Measurements from ENCODE around the gene MAPK1IP1L. TPM values are rescaled to one million over a fixed set of nuclear protein-coding genes. Genes with fewer than 3 reads are reported as not detected.

Gene MAPK1IP1L
- total and polyA plus RNA-seq, 2 experiments from 2014 or later: 72.4 to 162 TPM

GRCh38 chr14:55103971-55104954, 52.8 kb downstream of the MAPK1IP1L start (continued):
- no peak for TF ChIP-seq CTCF (conservative IDR thresholded peaks at IDR 0.05; ENCODE audit: low read depth in 2 of 2)
- no peak for TF ChIP-seq EZH2phosphoT487 (IDR thresholded peaks at IDR 0.05; ENCODE audit: unreplicated experiment)
- no peak for TF ChIP-seq REST (IDR thresholded peaks at IDR 0.05; ENCODE audit: unreplicated experiment)

GRCh38 chr14:55105991-55106390, 54.5 kb downstream of the MAPK1IP1L start:
- Histone ChIP-seq H2AFZ (0 out of 2 replicates have a peak overlapping the region, but pooled peaks have one; percentile 29), H4K20me1 (replicated peaks; ENCODE audit: insufficient read depth) (no peaks in the 10 kb centered on the region), H3K9me2 (ENCODE audit: insufficient read depth) (no peaks in the 10 kb centered on the region), H3K27ac (ENCODE audit: low read depth) (no peak overlapping the region), H3K36me3 (ENCODE audit: insufficient read depth) (no peaks in the 10 kb centered on the region), H3F3A (replicated peaks; ENCODE audit: low read depth) (no peaks in the 10 kb centered on the region), H3K79me2 (replicated peaks; ENCODE audit: insufficient read depth) (no peaks in the 10 kb centered on the region), H3K4me3 (no peak overlapping the region), H3K4me1 (ENCODE audit: insufficient read depth) (peaks cover 22% of the 10 kb centered on the region), H3K4me2 (no peak overlapping the region), H3K27me3 (ENCODE audit: insufficient read depth) (no peaks in the 10 kb centered on the region)
- ATAC-seq (no peak), DNase-seq (ENCODE audit: low spot score) (no peak)
- H3K27ac Mint-ChIP-seq: no peak overlapping the region
- H3K27me3 Mint-ChIP-seq (ENCODE audit: insufficient read depth, low read depth, poor library complexity): peaks cover 6% of the 10 kb centered on the region
- H3K9me3 Mint-ChIP-seq: peaks cover 3% of the 10 kb centered on the region; the same call in 1 of the 3 replicates
- 0 out of 3 replicates have a peak, but pooled peaks cover 3% of the 10 kb centered on the region for H3K36me3 Mint-ChIP-seq (ENCODE audit: low read depth)
- no peak overlapping the region for H3K4me3 Mint-ChIP-seq
- H3K4me1 Mint-ChIP-seq: peaks cover 32% of the 10 kb centered on the region
- TF ChIP-seq NANOG (IDR thresholded peaks at IDR 0.05; ENCODE audit: borderline replicate concordance): no peak
- TF ChIP-seq ETS1 (IDR thresholded peaks at IDR 0.05): no peak
- no peak for TF ChIP-seq CREB1 (CRISPR knock-in tag; IDR thresholded peaks at IDR 0.05; ENCODE audit: low read depth)
- no peak for TF ChIP-seq POLR2AphosphoS5 (IDR thresholded peaks at IDR 0.05; ENCODE audit: low read depth)
- TF ChIP-seq ZNF331 (CRISPR knock-in tag; IDR thresholded peaks at IDR 0.05; ENCODE audit: low read depth): no peak
- no peak for TF ChIP-seq JUNB (IDR thresholded peaks at IDR 0.05; ENCODE audit: unreplicated experiment)
- no peak for TF ChIP-seq EZH2phosphoT487 (IDR thresholded peaks at IDR 0.05; ENCODE audit: unreplicated experiment)
- no peak for TF ChIP-seq STAT1 (IDR thresholded peaks at IDR 0.05; ENCODE audit: unreplicated experiment)
- no peak for TF ChIP-seq REST (IDR thresholded peaks at IDR 0.05; ENCODE audit: unreplicated experiment)
- no peak for TF ChIP-seq ZNF114 (CRISPR knock-in tag; IDR thresholded peaks at IDR 0.05)
- TF ChIP-seq CTCF (conservative IDR thresholded peaks at IDR 0.05; ENCODE audit: low read depth in 2 of 2): no peak
- no peak for TF ChIP-seq EZH2 (IDR thresholded peaks at IDR 0.05; ENCODE audit: low read depth, unreplicated experiment)

Data from GM23338 (cell line).